Activated CD4-positive, alpha-beta T cell treated with anti-CD3 and anti-CD28 coated beads, Interleukin-2, amount 10 ng/mL, durations not matched to agents 7 days and 5 days (primary cell): ENCODE measurements around the gene RFTN1. TPM values are rescaled to one million over a fixed set of nuclear protein-coding genes. Genes with fewer than 3 reads are reported as not detected.

Experiments
- CTCF ChIA-PET: fragments of 350-600 bp; sonication (Branson Sonifier 250); formaldehyde crosslinking; loops from one replicate; lab custom pipeline; 2021; ENCODE audit warnings: antibody characterized with exemption; lab: Charles Lee
- POLR2A ChIA-PET: fragments of 350-600 bp; sonication (Branson Sonifier 250); formaldehyde crosslinking; loops from one replicate; lab custom pipeline; 2021; ENCODE audit warnings: antibody characterized with exemption; lab: Charles Lee
- DNase-seq: peaks from one replicate; pipeline ENCODE4 v3.0.0-alpha.2; 2020
- H3K27ac Mint-ChIP-seq: one replicate; pipeline ENCODE4 v1.8.0; 2021; ENCODE audit warnings: mild to moderate bottlenecking, moderate library complexity, mixed read lengths
- H3K27me3 Mint-ChIP-seq: one replicate; pipeline ENCODE4 v1.8.0; 2021; ENCODE audit warnings: mixed read lengths
- H3K36me3 Mint-ChIP-seq: one replicate; pipeline ENCODE4 v1.8.0; 2021; ENCODE audit warnings: low read depth, mixed read lengths
- H3K4me1 Mint-ChIP-seq: one replicate; pipeline ENCODE4 v1.8.0; 2021; ENCODE audit warnings: mixed read lengths
- H3K4me3 Mint-ChIP-seq: one replicate; pipeline ENCODE4 v1.8.0; 2021; ENCODE audit warnings: mild to moderate bottlenecking, moderate library complexity, mixed read lengths
- H3K9me3 Mint-ChIP-seq: one replicate; pipeline ENCODE4 v1.8.0; 2021; ENCODE audit warnings: mixed read lengths
- total RNA-seq, 2 experiments: library from RNA; stranded (reverse); gene quantifications; one replicate each; pipeline ENCODE4 v1.2.3, GENCODE V29; 2021

RFTN1 gene
- total RNA-seq, 2 experiments from 2014 or later: 57.3 to 57.9 TPM

GRCh38 chr3:16522834-16523233, 9.3 kb upstream of the RFTN1 start:
- CTCF ChIA-PET: interaction anchor here (0.7 kb wide), 1 partner anchor 45 kb away, joined by 3 read pairs; no protein-coding TSS in a partner anchor
- H3K9me3 Mint-ChIP-seq: peaks cover 40% of the 10 kb centered on the region
- POLR2A ChIA-PET: no interaction called here

GRCh38 chr3:16520970-16521881, 7.7 kb upstream of the RFTN1 start:
- CTCF ChIA-PET: interaction anchor here (0.9 to 1.4 kb wide), 3 partner anchors 10 to 60 kb away, joined by 3 read pairs; no protein-coding TSS in a partner anchor
- POLR2A ChIA-PET: no interaction called here
- peaks cover 28% of the 10 kb centered on the region for H3K36me3 Mint-ChIP-seq
- H3K9me3 Mint-ChIP-seq: peaks cover 42% of the 10 kb centered on the region
- H3K27me3 Mint-ChIP-seq: no peaks in the 10 kb centered on the region
- peaks cover 39% of the 10 kb centered on the region for H3K4me1 Mint-ChIP-seq
- no peak overlapping the region for H3K4me3 Mint-ChIP-seq
- DNase-seq: no peak
- no peak overlapping the region for H3K27ac Mint-ChIP-seq

More at GRCh38 chr3:16522834-16523233, 9.3 kb upstream of the RFTN1 start:
- DNase-seq: no peak
- Mint-ChIP-seq H3K27me3 (no peaks in the 10 kb centered on the region), H3K4me1 (peaks cover 28% of the 10 kb centered on the region), H3K36me3 (peaks cover 28% of the 10 kb centered on the region), H3K27ac (no peak overlapping the region), H3K4me3 (no peak overlapping the region)

- ChIA-PET POLR2A (no interaction called here), CTCF (interaction anchor here (1.1 kb wide), 1 partner anchor 11 kb away, joined by 3 read pairs; no protein-coding TSS in a partner anchor)
- Mint-ChIP-seq H3K27me3 (no peaks in the 10 kb centered on the region), H3K9me3 (peaks cover 42% of the 10 kb centered on the region), H3K4me1 (peaks cover 46% of the 10 kb centered on the region), H3K4me3 (no peak overlapping the region), H3K36me3 (peaks cover 28% of the 10 kb centered on the region), H3K27ac (no peak overlapping the region)
- DNase-seq: no peak
Observed at GRCh38 chr3:16520241-16520969, 6.9 kb upstream of the RFTN1 start.

- CTCF ChIA-PET: interaction anchor here (0.9 to 2.2 kb wide), 9 partner anchors 10 to 226 kb away, joined by 3 to 7 read pairs (median 4); no protein-coding TSS in a partner anchor
Observed at GRCh38 chr3:16516695-16517481, 3.4 kb upstream of the RFTN1 start.

GRCh38 chr3:16515885-16516420, 2.5 kb upstream of the RFTN1 start:
- no peak for DNase-seq
- Mint-ChIP-seq H3K9me3 (peaks cover 16% of the 10 kb centered on the region), H3K27me3 (no peaks in the 10 kb centered on the region), H3K27ac (peak overlapping the region; percentile 73), H3K4me3 (peak overlapping the region; percentile 3), H3K36me3 (peaks cover 14% of the 10 kb centered on the region), H3K4me1 (peaks cover 59% of the 10 kb centered on the region)
- CTCF ChIA-PET: interaction anchor here (1.1 to 2.2 kb wide), 7 partner anchors 10 to 226 kb away, joined by 3 to 7 read pairs (median 4); no protein-coding TSS in a partner anchor
- POLR2A ChIA-PET: interaction anchor here (0.6 kb wide), 1 partner anchor 867 kb away, joined by 3 read pairs; no protein-coding TSS in a partner anchor

More at GRCh38 chr3:16516695-16517481, 3.4 kb upstream of the RFTN1 start:
- Mint-ChIP-seq H3K36me3 (peaks cover 14% of the 10 kb centered on the region), H3K4me3 (no peak overlapping the region), H3K27ac (peak overlapping the region; percentile 73), H3K4me1 (peaks cover 56% of the 10 kb centered on the region), H3K27me3 (no peaks in the 10 kb centered on the region), H3K9me3 (peaks cover 16% of the 10 kb centered on the region)
- POLR2A ChIA-PET: no interaction called here
- DNase-seq: peak; percentile 29

- Mint-ChIP-seq H3K27me3 (no peaks in the 10 kb centered on the region), H3K9me3 (peaks cover 13% of the 10 kb centered on the region), H3K36me3 (peaks cover 19% of the 10 kb centered on the region), H3K4me1 (peaks cover 60% of the 10 kb centered on the region), H3K27ac (peak overlapping the region; percentile 28), H3K4me3 (peak overlapping the region; percentile 97)
- POLR2A ChIA-PET: no interaction called here
- DNase-seq: no peak
- CTCF ChIA-PET: interaction anchor here (0.9 kb wide), 1 partner anchor 13 kb away, joined by 4 read pairs; no protein-coding TSS in a partner anchor
Observed at GRCh38 chr3:16514755-16515353, 1.4 kb upstream of the RFTN1 start.

GRCh38 chr3:16514021-16514700, 662 bp upstream of the RFTN1 start:
- no peak for DNase-seq
- Mint-ChIP-seq H3K9me3 (peaks cover 12% of the 10 kb centered on the region), H3K27ac (peak overlapping the region; percentile 89), H3K36me3 (peaks cover 20% of the 10 kb centered on the region), H3K27me3 (no peaks in the 10 kb centered on the region), H3K4me1 (peaks cover 64% of the 10 kb centered on the region), H3K4me3 (peak overlapping the region; percentile 97)
- ChIA-PET POLR2A (no interaction called here), CTCF (no interaction called here)

GRCh38 chr3:16512435-16513140, 911 bp downstream of the RFTN1 start:
- H3K27ac Mint-ChIP-seq: peak overlapping the region; percentile 96
- H3K27me3 Mint-ChIP-seq: no peaks in the 10 kb centered on the region
- no peaks in the 10 kb centered on the region for H3K9me3 Mint-ChIP-seq
- POLR2A ChIA-PET: interaction anchor here (0.8 to 1.4 kb wide), 4 partner anchors 17 to 247 kb away, joined by 3 to 4 read pairs (median 4); partner anchors contain the start of genes DPH3 and OXNAD1
- CTCF ChIA-PET: interaction anchor here (0.5 to 2.0 kb wide), 6 partner anchors 10 to 196 kb away, joined by 3 to 6 read pairs (median 4); no protein-coding TSS in a partner anchor
- DNase-seq: peak; percentile 63
- H3K4me3 Mint-ChIP-seq: peak overlapping the region; percentile 97
- H3K4me1 Mint-ChIP-seq: peaks cover 78% of the 10 kb centered on the region
- H3K36me3 Mint-ChIP-seq: peaks cover 20% of the 10 kb centered on the region

- peak; percentile 82 for DNase-seq
- no peaks in the 10 kb centered on the region for H3K9me3 Mint-ChIP-seq
- CTCF ChIA-PET: interaction anchor here (0.8 to 2.0 kb wide), 8 partner anchors 9 to 195 kb away, joined by 3 to 5 read pairs (median 4); no protein-coding TSS in a partner anchor
- H3K36me3 Mint-ChIP-seq: peaks cover 23% of the 10 kb centered on the region
- H3K4me3 Mint-ChIP-seq: peak overlapping the region; percentile 97
- H3K4me1 Mint-ChIP-seq: peaks cover 80% of the 10 kb centered on the region
- no peaks in the 10 kb centered on the region for H3K27me3 Mint-ChIP-seq
- POLR2A ChIA-PET: interaction anchor here (0.8 to 1.4 kb wide), 4 partner anchors 16 to 247 kb away, joined by 3 to 4 read pairs (median 4); partner anchors contain the start of genes DPH3 and OXNAD1
- H3K27ac Mint-ChIP-seq: peak overlapping the region; percentile 96
Observed at GRCh38 chr3:16511681-16512434, 1.6 kb downstream of the RFTN1 start.
